Measurements from ENCODE around the gene DDAH1. TPM values are rescaled to one million over a fixed set of nuclear protein-coding genes. Genes with fewer than 3 reads are reported as not detected.

Gene DDAH1
- polyA plus RNA-seq, 1 donor from 2014 or later, result 42.7 TPM

GRCh38 chr1:85344256-85344694, 120.7 kb downstream of the DDAH1 start:
- Histone ChIP-seq H3K79me2 (replicated peaks; ENCODE audit: insufficient read depth, low read length) (no peaks in the 10 kb centered on the region), H3K4me3 (ENCODE audit: low read length) (no peak overlapping the region), H3K9me3 (ENCODE audit: low read length) (no peaks in the 10 kb centered on the region), H3K36me3 (ENCODE audit: insufficient read depth, low read length) (no peaks in the 10 kb centered on the region), H3K9ac (ENCODE audit: low read length) (no peak overlapping the region), H3K27me3 (ENCODE audit: insufficient read depth, low read depth, low read length) (no peaks in the 10 kb centered on the region), H3K4me2 (ENCODE audit: low read length) (no peak overlapping the region), H3K27ac (ENCODE audit: low read length) (no peak overlapping the region), H3F3A (ENCODE audit: insufficient read depth, low read length, poor library complexity, severe bottlenecking) (no peaks in the 10 kb centered on the region), H3K9me2 (ENCODE audit: insufficient read depth, low read length) (no peaks in the 10 kb centered on the region), H2AFZ (ENCODE audit: low read depth, low read length) (no peak overlapping the region), H4K20me1 (ENCODE audit: insufficient read depth) (no peaks in the 10 kb centered on the region)
- no peak for TF ChIP-seq POLR2AphosphoS5 (IDR thresholded peaks at IDR 0.05)
- TF ChIP-seq EP300 (conservative IDR thresholded peaks at IDR 0.05; ENCODE audit: poor library complexity, severe bottlenecking), result no peak
- TF ChIP-seq RAD21 (conservative IDR thresholded peaks at IDR 0.05), result no peak
- no peak for TF ChIP-seq EZH2 (IDR thresholded peaks at IDR 0.05; ENCODE audit: borderline replicate concordance, insufficient read depth, low read length, poor library complexity, severe bottlenecking)
- no peak for TF ChIP-seq TAF1 (IDR thresholded peaks at IDR 0.05; ENCODE audit: low read depth)
- TF ChIP-seq SMC3 (conservative IDR thresholded peaks at IDR 0.05; ENCODE audit: poor library complexity), result no peak
- TF ChIP-seq CTCF (IDR thresholded peaks at IDR 0.05; ENCODE audit: poor library complexity, severe bottlenecking), result no peak
- TF ChIP-seq REST (IDR thresholded peaks at IDR 0.05; ENCODE audit: borderline replicate concordance), result no peak
- TF ChIP-seq MXI1 (conservative IDR thresholded peaks at IDR 0.05; ENCODE audit: poor library complexity, severe bottlenecking), result no peak

GRCh38 chr1:85343612-85344255, 121.2 kb downstream of the DDAH1 start:
- no peak overlapping the region for H3K9ac ChIP-seq (ENCODE audit: low read length)
- H3K27ac ChIP-seq (ENCODE audit: low read length), result no peak overlapping the region
- peak overlapping the region; percentile 6 for H3K4me2 ChIP-seq (ENCODE audit: low read length)

More at GRCh38 chr1:85343612-85344255, 121.2 kb downstream of the DDAH1 start:
- H3K27me3 ChIP-seq (ENCODE audit: insufficient read depth, low read depth, low read length), result no peaks in the 10 kb centered on the region
- no peaks in the 10 kb centered on the region for H3K9me3 ChIP-seq (ENCODE audit: low read length)
- no peaks in the 10 kb centered on the region for H3K36me3 ChIP-seq (ENCODE audit: insufficient read depth, low read length)
- no peaks in the 10 kb centered on the region for H3K79me2 ChIP-seq (replicated peaks; ENCODE audit: insufficient read depth, low read length)
- H4K20me1 ChIP-seq (ENCODE audit: insufficient read depth), result no peaks in the 10 kb centered on the region
- no peak overlapping the region for H2AFZ ChIP-seq (ENCODE audit: low read depth, low read length)
- TF ChIP-seq REST (IDR thresholded peaks at IDR 0.05; ENCODE audit: borderline replicate concordance), result no peak
- no peak for TF ChIP-seq POLR2AphosphoS5 (IDR thresholded peaks at IDR 0.05)
- TF ChIP-seq RAD21 (conservative IDR thresholded peaks at IDR 0.05), result no peak
- TF ChIP-seq EP300 (conservative IDR thresholded peaks at IDR 0.05; ENCODE audit: poor library complexity, severe bottlenecking), result no peak
- no peak for TF ChIP-seq SMC3 (conservative IDR thresholded peaks at IDR 0.05; ENCODE audit: poor library complexity)
- TF ChIP-seq EZH2 (IDR thresholded peaks at IDR 0.05; ENCODE audit: borderline replicate concordance, insufficient read depth, low read length, poor library complexity, severe bottlenecking), result no peak
- no peak for TF ChIP-seq TAF1 (IDR thresholded peaks at IDR 0.05; ENCODE audit: low read depth)
- H3K4me3 ChIP-seq (ENCODE audit: low read length), result no peak overlapping the region
- no peaks in the 10 kb centered on the region for H3K9me2 ChIP-seq (ENCODE audit: insufficient read depth, low read length)
- H3F3A ChIP-seq (ENCODE audit: insufficient read depth, low read length, poor library complexity, severe bottlenecking), result no peaks in the 10 kb centered on the region

Measured in neural cell (in vitro differentiated cells).